OCI-M1 (cell line): ENCODE measurements around the gene CCDC195.
A peak's percentile ranks its signal among the peaks of the same experiment; 100 is the strongest.

Source experiments
- DNase-seq: peaks from one replicate; lab custom pipeline; 2025; lab: John Stamatoyannopoulos, UW

CCDC195 gene, protein sequence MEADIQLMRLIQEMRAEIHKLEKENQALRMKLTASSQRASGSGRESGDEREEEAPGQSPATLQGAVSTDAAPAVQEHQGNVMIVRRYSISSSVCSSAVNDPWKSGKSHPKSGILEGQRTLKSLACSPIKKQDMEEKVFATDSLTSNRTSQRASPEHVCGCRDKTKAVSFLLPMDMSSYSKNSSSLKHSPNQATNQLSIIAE

DNA sequence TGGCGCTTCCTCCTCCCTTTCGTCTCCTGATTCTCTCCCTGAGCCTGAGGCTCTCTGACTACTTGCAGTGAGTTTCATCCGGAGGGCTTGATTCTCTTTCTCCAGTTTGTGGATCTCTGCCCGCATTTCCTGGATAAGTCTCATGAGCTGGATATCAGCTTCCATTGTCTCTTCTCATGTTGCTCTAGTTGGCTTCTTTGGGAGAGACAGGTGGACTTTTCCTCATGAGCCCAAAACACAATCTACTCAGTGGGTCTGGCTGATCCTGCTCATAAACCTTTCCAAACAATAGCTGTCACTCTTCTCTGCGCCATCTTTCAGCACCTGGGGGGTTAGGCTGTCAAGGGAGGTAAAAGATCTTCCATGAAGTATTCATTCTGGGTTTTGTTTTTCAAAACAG is at the start of gene CCDC195:
Gene CCDC195, minus strand, starts transcription at position 165 of the 400 bp plus-strand sequence. Its CDS starts 0 bp downstream, at position 165.
- no peak for DNase-seq

DNA sequence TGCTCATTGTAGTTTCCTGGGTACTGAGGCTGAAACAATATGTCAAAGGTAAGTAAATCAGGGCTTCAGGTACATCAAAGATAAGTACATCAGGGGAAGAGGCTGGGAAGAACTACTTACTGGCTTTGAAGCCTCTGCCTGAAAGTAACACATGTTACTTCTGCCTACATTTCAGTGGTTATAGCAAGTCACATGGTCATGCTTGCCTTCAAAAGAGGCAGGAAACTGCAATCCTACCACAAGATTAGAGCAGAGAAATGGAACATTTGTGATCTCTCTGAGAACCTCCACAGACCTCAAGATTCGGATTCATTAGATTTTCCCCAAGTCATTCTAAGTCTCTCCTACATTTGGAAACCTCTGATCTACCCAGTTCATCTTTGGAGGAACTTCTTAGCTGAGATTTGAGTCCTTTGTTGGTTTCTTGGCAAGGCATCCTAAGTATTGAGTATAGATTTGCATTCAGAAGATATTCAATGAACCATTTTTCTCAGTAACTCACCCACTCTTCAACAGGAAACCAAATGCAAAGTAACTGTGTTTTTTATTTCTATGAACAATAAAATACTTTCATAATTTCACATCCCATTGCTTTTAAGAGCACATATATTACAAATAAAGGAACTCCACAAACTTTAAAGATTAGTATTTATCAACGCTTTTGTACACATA is 48.5 kb upstream of the CCDC195 start:
- DNase-seq: no peak

DNA sequence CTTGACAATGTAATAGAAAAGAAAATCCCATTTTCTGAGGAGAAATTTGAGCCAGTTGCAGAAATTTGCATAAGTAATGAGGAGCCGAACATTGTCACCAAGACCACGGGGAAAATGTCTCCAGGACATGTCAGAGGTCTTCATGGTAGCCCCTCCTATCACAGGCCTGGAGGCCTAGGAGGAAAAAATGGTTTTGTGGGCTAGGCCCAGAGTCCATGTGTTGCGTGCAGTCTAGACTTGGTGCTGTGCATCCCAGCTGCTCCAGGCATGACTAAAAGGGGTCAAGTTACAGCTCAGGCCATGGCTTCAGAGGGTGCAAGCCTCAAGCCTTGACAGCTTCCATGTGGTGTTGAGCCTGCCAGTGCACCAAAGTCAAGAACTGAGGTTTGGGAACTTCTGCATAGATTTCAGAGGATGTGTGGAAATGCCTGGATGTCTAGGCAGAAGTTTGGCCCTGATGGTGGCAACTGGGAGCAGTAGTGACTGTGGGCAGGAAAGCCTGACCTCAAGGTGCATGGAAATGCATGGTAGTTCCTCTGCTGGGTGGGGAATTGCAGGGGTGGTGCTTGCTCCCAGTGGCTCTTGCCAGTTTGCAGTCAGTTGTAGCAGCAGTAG is 41.9 kb upstream of the CCDC195 start:
- DNase-seq: no peak

DNA sequence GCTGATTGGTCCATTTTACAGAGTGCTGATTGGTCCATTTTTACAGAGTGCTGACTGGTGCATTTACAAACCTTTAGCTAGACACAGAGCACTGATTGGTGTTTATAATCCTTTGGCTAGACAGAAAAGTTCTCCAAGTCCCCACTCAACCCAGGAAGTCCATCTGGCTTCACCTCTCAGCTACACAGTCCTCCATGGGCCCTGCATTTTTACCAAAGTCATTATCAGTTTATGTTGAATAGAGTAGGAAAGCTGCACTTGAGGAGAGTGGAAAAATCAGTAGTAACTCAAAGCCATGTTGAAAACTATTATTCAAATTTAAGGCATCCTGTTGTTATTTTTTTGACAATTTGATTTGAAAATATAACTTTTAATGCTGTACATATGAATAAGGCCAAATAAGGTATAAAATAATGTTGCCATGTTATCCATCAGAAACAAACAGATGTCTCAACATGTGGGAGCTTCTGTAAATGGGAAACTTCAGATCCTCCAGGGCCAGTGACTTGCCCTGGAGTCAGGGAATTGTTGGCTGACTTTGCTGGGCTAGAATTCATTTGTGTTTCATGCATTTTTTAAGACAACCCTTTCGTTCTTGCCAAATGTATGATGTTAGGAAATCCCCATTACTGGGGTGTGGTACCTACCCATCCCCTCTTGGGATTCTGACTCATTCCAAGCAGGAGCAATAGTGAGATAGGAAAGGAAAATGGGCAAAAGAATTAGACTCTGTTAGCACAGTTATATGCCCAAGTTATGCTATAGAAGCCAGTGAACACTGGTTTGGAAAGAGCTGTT is 37.8 kb upstream of the CCDC195 start:
- no peak for DNase-seq

DNA sequence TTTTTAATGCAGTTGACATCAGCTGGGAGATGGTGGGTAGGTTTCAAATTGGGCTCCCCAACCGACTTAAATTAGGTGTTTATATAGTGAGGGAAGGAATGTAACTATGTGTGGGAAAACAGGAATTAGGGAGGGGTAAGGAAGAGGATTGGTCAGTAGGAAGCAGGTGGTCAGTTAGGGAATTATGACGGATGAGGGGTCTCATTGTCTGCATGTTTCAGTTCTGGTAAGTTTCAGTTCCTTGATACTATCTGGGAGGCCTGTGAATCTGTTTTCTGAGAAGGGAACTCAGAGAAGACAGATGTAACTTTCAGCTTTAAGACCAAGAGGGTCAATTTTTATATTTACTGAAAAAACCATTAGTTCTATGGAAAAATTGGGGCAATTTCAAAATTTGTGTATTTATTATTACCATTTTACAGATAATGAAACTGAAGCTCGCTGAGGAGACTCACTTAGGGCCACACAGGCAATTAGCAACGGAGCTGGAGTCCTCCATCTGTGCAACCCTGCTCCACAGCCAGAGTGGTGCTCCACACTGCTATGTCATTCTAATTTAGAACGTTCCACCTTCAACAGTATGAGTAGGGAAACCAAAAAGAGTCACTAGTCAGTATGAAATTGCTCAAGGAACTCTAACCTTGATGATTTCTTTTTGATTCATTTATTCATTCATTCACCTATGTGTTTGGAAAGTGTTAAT is 36.0 kb upstream of the CCDC195 start:
- no peak for DNase-seq

DNA sequence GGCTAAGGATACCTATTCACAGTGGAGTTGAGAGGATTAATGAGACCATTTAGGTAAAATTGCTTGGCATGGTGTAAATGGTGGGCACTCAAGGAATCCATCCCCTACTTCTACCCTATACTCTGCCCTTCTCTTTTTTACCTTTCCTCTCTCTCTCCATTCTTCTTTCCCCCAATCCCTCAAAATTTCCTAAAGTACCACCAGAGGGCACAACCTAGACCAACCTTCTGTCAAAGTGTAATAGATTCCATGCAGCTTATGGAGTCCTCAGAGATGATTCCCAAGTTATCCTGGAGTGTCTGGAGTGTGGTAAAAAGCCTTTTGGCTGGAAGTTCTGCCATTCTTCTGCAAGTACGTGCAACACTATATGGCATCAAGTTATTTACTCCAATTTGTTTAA is 33.0 kb upstream of the CCDC195 start:
- no peak for DNase-seq

DNA sequence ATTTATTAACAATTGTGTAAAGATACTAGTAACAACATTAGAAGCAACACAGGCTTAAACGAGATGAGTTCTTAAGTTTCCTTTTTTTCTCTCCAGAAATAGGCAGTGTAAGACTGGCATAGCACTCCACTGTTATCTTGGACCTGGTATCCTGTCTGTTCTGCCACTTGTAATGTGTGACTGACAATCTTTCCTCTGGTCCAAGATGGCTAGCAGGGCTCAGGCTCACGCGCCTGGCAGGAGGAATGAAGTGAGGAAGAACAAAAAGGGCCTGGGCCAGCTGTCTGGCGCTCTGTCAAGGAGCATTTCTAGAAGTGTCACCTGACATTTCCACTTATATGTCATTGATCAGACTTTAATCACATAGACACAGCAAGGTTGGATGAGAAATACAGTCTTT is 31.6 kb upstream of the CCDC195 start:
- DNase-seq: no peak

DNA sequence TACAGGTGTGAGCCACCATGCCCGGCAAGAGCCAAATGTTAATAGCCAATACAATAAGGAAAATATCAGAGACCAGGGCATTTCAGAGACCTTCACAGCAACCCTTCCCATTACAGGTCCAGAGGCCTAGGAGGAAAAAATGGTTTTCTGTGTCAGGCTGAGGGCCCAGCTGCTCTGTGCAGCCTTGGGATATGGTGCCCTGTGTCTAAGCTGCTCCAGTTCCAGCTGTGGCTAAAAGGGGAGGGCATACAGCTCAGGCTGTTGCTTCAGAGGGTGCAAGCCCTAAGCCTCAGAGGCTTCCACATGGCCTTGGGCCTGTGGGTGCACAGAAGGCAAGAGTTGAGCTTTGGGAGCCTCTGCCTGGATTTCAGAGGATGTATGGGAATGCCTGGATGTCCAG is 20.1 kb upstream of the CCDC195 start:
- DNase-seq: no peak

DNA sequence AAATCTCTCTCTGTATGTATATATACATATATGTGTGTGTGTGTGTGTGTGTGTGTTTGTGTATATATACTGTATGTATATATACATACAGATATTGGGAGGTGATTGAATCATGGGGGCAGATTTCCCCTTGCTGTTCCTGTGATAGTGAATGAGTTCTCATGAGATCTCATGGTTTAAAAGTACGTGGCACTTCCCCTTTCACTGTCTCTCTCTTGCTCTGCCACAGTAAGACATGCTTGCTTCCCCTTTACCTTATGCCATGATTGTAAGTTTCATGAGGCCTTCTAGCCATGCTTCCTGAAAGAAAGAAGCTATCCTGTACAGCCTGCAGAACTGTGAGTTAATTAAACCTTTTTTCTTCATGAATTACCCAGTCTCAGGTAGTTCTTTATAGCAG is 18.8 kb upstream of the CCDC195 start:
- peak; percentile 12 for DNase-seq

DNA sequence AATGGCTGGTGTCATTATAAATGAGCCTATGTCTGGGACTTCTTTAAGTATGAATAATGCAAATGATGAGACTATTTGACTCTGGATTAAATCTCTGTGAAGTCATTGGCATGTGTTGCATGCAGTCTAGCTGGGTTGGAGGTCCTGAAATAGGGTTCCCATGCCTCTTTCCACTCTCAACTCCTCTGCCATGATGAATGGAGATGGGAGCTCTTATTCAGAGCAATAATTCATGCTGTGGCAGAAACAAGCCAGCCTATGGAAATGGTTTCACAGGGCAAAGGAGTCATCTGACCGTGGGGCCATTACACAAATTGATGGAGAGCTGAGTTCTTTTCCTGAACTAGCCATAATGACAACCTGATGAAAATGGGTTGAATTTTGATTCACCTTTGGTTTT is 15.5 kb upstream of the CCDC195 start:
- no peak for DNase-seq

DNA sequence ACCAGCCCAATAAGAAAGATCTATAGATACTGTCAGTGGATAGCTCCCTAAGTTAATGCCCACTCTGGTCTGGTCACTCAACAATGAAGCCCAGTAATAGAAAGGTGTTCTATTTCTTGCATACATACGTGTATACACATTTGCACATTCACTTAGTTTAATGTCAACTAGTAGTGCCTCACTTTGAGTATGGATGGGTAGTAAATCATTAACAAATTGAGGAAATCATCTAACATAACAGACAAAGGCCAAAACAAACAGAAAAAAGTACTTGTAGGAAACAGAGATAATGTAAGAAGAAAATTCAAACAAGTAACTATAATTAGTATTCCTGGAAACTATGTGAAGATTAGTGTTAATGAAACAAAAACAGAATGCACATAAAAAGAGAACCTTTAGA is 13.3 kb upstream of the CCDC195 start:
- DNase-seq: no peak

DNA sequence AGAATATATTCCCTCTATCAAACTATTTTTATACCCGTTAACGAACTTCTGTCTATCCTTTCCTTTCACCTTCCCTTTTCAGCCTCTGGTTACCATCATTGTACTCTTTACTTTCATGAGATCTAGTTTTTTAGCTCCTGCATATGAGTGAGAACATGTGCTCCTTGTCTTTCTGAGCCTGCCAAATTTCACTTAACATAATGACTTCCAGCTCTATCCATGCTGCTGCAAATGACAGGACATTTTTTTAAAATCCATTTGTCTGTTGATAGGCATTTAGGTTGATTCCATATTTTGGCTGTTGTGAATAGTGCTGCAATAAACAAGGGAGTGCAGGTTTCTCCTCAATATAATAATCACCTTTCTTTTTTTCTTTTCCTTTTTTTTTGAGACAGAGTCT is 8.2 kb upstream of the CCDC195 start:
- DNase-seq: no peak

DNA sequence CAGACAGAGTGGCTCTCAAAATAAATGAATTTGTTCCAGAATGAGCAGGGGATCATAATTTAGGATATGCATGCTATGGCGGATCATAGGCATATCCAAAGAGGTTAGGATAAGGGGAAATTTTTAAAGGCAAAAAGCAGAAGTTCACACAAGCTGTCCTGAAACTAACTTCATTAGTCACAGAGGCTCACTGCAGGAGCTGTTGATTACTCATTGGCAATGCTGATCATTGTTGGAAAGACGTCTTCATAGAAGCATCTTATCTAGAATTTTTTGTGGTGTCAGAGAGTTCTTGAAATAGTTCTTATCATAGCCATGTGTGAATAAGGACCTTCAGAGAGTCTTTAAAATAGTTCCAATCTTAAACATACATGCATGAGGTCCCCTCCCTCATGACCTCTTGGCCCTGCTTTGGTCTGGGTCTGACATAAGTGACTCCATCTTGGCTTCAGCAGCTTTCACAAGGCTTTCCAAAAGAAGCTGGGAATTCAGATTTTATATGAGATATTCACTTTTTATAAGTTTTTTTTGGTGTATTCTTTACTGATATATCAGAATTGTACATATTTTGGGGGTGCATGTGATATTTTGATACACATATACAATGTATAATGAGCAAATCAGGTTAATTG is 7.5 kb upstream of the CCDC195 start:
- peak; percentile 42 for DNase-seq

DNA sequence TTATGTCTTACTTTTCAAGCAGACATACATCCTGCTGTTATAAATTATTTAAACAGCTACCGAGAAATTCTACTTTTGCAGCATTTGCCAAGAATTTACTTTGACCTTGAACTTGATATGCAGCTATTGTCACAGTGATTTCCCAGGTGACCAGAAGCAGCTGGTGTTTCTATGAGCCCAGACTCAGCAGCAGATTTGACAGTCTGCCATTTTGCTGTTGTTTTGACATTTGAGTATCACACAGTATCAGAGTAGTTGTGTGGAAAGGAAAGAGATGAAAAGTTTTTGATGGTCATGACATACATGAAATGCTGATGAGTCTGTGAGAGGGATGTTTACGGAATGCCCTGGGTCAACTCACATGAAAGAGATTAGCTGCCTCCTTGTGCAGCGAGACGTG is 6.6 kb upstream of the CCDC195 start:
- DNase-seq: no peak

DNA sequence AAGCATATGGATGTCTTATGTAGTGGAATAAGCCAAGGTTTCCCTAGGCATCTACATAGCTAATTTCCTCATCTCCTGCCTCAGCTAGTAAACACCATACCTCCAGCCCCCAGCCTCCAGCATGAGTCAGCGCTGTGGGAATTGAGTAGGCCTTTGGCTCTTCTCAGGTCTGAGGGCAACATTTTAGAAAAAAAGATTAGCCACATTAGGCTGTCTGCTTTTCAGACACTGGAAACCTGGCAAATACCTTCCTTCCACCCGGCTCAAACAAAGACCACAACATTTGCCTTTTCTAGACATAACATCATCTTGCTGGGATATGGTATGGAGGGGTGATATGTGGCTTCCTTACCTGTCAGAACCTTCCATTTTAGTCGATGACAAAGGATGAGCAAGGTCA is 6.1 kb upstream of the CCDC195 start:
- DNase-seq: no peak

DNA sequence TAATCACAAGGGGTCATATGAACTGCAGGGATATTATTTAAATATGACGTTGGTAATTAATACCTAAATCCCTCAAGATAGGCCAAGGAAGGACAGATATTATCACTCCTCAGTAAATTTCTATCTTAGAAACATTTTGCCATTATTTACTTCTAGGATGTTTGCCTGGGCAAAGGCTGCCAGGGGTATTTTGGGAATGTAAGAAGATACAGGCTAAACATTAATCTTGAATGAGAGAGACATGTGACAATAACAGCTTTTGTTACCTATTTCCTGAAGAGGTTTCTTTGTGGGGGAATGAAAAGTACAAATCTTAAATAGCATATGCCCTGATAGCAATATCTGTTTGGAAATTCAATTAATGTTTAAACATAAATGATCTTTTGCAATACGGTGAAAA is 756 bp upstream of the CCDC195 start:
- DNase-seq: no peak

DNA sequence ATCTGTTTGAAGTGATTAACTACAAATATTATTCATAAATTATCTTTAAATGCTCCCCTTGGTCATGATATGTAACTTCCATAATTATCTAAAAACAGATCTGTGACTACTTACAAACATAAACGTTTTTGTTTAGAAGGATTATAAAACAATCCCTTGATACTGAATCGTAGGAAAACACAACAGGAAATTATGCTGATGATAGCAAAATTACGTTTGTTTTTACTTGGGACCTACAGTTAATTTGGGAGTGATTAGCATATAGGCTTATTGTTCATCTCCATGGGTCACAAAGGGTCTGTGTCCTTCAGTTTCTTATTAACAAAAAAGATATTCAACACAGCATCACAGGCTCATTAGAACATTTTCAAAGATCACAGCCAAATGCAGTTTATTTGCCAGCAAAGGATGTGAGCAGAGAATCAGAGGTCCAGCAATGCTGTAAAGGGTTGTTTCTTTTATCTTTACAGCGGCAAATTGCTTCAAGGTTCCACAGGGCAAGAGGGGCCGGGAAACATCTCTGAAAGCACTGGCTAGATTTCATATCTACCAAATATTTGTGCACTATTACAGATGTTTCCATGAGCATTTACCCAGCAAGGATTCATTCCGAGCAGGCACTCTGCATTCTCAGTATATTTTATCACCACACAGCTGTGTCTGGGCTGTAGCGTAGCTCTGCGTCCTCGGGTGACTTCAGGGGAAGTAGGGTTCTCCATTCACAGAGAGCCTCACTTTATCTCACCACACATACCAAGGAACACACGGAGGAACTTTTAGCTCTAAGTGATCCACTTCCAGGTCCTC is 4.1 kb downstream of the CCDC195 start:
- peak; percentile 54 for DNase-seq

DNA sequence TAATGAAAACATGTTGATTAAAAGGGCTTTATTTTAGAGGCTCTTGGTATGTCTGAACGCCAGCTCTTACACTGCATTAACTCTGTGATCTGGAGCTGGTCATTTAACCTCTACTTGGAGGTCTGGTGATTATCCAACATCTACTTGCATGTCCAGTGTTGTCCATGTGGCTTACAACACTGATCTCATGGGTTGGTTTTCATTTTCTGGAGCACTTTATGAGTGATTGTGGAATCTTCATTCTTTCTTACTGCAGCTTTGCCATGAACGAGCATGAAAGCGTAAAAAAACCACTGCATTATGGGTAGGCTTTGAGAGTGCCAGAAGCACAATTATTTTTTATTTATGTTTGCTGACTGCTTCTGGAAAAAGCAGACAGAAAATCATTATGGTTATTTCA is 4.8 kb downstream of the CCDC195 start:
- DNase-seq: no peak

DNA sequence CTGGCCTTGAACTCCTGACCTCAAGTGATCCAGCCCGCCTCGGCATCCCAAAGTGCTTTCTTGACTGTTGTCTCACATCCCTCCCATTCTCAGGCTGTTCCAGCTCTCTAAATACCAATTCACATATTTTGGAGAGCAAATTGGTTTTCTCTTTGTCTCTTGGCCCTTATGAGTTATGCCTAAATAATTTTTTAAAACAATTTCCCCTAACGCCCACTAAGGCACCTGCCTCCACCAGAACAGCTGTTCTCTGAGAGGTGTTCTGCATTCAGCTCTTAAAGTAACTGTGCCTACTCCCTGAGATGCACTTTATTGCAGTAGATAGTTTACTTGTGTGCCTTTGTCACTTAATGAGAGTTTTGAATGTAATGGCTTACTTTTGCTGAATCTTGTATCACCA is 6.9 kb downstream of the CCDC195 start:
- DNase-seq: no peak

DNA sequence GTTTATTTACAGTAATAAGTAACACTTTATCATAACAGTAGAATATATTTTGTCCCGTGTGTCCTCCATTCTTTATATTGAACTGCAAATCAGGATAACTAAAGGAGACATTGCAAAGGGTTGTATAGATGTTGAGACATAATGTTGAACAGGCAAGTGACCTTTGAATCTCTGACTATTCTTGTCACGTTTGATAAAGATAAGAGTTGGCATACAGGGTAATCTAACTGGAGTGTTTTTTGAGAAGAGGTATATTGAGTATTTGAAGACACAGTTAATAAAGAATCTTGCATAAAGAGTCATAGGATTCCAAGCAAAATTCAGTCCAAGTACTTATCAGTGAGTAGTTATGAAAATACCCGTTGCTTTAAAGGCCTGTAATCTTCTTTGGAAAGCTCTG is 21.7 kb downstream of the CCDC195 start:
- no peak for DNase-seq

DNA sequence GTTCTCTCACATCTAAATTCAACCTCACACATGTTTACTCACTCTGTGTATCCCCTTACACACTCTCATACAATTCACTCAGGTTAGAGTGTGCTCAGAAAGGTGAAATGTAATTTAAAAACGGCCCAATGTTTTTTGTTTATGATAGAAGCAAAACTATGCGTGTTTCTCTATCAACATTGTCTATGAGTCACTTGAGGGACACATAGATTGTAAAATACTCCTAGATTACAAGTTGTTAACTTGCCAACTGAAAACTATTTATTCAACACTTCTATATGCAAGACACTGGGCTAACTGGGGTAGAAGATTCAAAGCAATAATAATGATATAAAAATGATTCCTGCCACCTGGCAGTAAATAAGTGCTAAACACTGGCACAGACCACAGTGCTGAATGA is 24.6 kb downstream of the CCDC195 start:
- no peak for DNase-seq
